Fibroblast of villous mesenchyme (primary cell): ENCODE measurements around the gene SIK3. TPM values are rescaled to one million over a fixed set of nuclear protein-coding genes. Genes with fewer than 3 reads are reported as not detected.

ENCODE experiments used
- DNase-seq: peaks from one replicate; pipeline ENCODE4 v3.0.0-alpha.2; 2010; ENCODE audit warnings: low read depth
- H3K4me3 ChIP-seq: 2 replicates; pipeline ENCODE4 v1.5.1; 2011; ENCODE audit warnings: low read depth, mild to moderate bottlenecking, low read length
- total RNA-seq: library from RNA; depleted of rRNA; stranded (reverse); fragments of >200 nt; gene quantifications from 2 replicates; pipeline ENCODE4 v1.2.3, GENCODE V29; 2012
- TF ChIP-seq, protein P1 (sequence below): IDR thresholded peaks from 2 replicates; pipeline ENCODE4 v1.5.1; 2012; ENCODE audit warnings: low read depth, mild to moderate bottlenecking, low read length; ENCODE audit not compliant: insufficient read depth

SIK3 gene
- total RNA-seq, 1 donor, result 14.2 TPM

DNA sequence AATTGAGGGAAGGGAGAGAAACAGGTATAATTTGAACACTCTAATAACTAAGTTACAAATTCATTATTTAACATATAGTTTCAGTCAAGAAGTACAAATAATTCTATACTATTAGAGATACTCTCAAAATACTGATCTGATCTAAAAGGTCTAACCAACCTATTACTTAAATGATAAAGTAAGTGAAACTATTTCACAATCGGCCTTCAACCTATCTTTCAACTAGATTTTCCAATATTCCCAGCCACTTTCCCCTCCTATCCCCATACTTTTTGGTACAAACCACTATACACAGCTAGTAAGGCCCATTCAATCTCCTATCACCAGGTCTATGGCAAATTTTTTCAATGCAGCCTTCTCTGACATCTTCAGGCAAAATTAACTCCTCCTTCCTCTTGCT lies 106.7 kb downstream of the SIK3 start:
- H3K4me3 ChIP-seq, result no peak overlapping the region
- DNase-seq, result no peak
- TF ChIP-seq, protein P1, sequence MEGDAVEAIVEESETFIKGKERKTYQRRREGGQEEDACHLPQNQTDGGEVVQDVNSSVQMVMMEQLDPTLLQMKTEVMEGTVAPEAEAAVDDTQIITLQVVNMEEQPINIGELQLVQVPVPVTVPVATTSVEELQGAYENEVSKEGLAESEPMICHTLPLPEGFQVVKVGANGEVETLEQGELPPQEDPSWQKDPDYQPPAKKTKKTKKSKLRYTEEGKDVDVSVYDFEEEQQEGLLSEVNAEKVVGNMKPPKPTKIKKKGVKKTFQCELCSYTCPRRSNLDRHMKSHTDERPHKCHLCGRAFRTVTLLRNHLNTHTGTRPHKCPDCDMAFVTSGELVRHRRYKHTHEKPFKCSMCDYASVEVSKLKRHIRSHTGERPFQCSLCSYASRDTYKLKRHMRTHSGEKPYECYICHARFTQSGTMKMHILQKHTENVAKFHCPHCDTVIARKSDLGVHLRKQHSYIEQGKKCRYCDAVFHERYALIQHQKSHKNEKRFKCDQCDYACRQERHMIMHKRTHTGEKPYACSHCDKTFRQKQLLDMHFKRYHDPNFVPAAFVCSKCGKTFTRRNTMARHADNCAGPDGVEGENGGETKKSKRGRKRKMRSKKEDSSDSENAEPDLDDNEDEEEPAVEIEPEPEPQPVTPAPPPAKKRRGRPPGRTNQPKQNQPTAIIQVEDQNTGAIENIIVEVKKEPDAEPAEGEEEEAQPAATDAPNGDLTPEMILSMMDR, result no peak

DNA sequence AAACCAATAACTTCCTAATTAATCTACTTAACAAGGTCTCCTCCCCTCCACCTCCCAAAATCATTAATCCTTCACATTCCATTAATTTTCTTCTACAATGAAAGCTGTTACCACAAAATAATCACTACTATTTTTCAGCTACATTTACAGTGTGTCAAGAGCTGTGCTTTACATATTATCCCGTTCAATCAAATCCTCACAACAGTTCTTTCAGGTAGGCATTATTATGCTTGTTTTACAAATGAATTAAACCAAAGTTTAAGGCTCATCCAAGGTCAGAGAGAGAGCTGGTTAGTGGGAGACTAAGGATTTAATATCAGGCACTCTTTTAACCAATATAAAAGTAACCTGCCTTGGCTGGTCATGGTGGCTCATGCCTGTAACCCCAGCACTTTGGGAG lies 107.4 kb downstream of the SIK3 start:
- H3K4me3 ChIP-seq, result no peak overlapping the region
- no peak for DNase-seq
- TF ChIP-seq, protein P1, result no peak

DNA sequence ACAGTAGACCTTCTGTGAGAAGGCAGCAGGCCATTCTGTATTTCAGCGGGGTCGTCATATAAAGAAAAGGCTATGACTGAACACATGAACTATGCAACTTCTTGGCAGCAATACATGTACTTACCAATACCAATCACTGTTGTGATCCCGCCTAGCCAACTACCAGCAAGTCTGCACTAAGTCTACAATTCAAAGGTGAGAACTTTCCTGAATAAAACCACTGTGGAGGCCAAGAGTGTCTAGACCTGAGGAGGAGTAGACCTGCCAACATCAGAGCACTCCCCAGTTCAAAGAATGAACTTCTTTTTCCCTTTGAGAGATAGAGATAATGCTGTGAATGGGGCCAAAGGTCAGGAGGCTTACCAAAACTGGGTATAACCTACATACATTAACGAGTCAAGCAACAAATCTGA lies 108.2 kb downstream of the SIK3 start:
- peak; percentile 35 for DNase-seq
- TF ChIP-seq, protein P1, result no peak
- H3K4me3 ChIP-seq, result no peak overlapping the region

DNA sequence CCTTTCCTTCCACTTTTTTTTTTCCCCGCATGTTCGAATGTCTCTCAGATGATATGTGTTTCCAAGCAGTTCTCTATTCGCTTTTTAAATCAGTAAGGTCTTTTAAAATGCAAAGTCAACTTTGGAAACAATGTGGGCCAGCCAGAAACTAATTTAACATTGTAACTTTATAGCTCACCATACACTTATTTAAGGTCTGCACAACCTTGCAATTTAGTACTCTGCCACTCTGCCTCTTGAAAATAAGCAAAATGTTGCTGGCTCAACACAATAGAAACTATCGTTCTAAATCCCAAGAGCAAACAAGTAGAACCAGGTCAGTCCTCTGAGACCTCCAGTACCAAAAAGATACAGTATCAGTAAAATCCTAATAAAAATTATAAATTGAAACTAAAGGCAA lies 109.0 kb downstream of the SIK3 start:
- TF ChIP-seq, protein P1, result no peak
- DNase-seq, result no peak
- H3K4me3 ChIP-seq, result no peak overlapping the region

GRCh38 chr11:116986521-116987105 lies 111.6 kb downstream of the SIK3 start:
- H3K4me3 ChIP-seq, result no peak overlapping the region
- peak; percentile 73 for DNase-seq
- TF ChIP-seq, protein P1, result no peak

DNA sequence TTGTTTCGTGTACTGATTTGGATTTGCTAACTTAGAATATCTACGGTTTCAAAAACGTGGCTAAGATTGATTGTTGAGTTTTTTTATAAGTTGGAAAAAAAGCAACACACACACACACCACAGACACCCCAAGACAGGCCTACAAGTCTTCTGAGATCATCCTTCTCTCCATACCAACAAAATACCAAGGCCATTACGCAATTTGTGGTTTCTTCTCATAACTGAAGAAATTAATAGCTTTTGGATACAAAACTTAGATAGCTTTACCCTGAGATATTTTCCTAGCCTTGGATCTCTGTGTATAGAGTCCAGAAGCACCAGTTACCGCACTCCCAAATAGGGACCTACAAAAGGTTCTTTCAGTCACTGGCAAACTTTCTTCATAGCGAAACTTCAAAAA lies 113.6 kb downstream of the SIK3 start:
- DNase-seq, result peak; percentile 96
- TF ChIP-seq, protein P1, result no peak
- peak overlapping the region; percentile 14 for H3K4me3 ChIP-seq

DNA sequence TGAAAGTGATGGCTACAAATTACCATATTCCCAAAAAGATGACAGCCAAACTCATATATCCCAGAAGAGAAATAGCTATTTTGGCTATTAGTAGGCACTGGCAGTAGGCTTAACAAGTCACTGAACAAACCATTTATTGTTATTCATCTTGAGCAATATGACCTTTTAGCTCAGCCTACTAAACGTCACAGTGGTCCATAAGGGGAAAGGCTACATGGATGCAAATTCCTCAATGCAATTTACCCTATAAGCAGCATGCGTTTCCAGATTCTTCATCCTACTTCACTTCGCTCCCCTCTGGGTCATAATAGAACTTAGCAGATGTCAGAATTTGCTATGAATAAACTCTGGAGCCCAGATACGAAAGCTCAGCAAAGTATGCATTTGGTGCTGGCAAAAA lies 114.0 kb downstream of the SIK3 start:
- TF ChIP-seq, protein P1, result no peak
- peak; percentile 59 for DNase-seq
- H3K4me3 ChIP-seq, result peak overlapping the region; percentile 14
